Heart left ventricle (tissue), 16 donors: ENCODE measurements around the gene DPM1. TPM values are rescaled to one million over a fixed set of nuclear protein-coding genes. Genes with fewer than 3 reads are reported as not detected.

ENCODE experiments used
- ATAC-seq, 4 donors: fragments of 200-7000 bp; cut with Tn5 transposase; one replicate each; pipeline ENCODE4 v1.9.1; 2020 to 2022; ENCODE audit warnings: moderate library complexity in 4 of 4, mild to moderate bottlenecking in 3 of 4, moderate number of reproducible peaks in 1 of 4
- DNase-seq, 5 donors: peaks; one replicate each; pipeline ENCODE4 v3.0.0-alpha.2; 2020
- H3K27ac ChIP-seq, 12 donors: fragments of 200-600 bp; sonication (generic) in 4 of 12; one replicate each; pipeline versions ENCODE4 v1.5.0 to v1.8.0; 2016 to 2022; ENCODE audit warnings: mild to moderate bottlenecking in 2 of 12
- H3K27me3 ChIP-seq, 9 donors: fragments of 200-600 bp; sonication (generic) in 2 of 9; one replicate each; pipeline versions ENCODE4 v1.5.1 to v1.8.0; 2016 to 2022; ENCODE audit warnings: mild to moderate bottlenecking in 3 of 9
- H3K36me3 ChIP-seq, 9 donors: fragments of 200-600 bp; sonication (generic) in 2 of 9; one replicate each; pipeline versions ENCODE4 v1.5.0 to v1.8.0; 2018 to 2022; ENCODE audit warnings: mild to moderate bottlenecking in 2 of 9
- H3K4me1 ChIP-seq, 12 donors: fragments of 200-600 bp; sonication (generic) in 4 of 12; one replicate each; pipeline versions ENCODE4 v1.5.0 to v1.8.0; 2016 to 2022; ENCODE audit warnings: mild to moderate bottlenecking in 3 of 12
- H3K4me3 ChIP-seq, 12 donors: fragments of 200-600 bp; sonication (generic) in 4 of 12; one replicate each; pipeline versions ENCODE4 v1.5.0 to v1.8.0; 2017 to 2022; ENCODE audit warnings: mild to moderate bottlenecking in 9 of 12, moderate library complexity in 4 of 12
- H3K9me3 ChIP-seq, 12 donors: fragments of 200-600 bp; sonication (generic) in 4 of 12; one replicate each; pipeline versions ENCODE4 v1.5.0 to v1.8.0; 2016 to 2022; ENCODE audit warnings: mild to moderate bottlenecking in 1 of 12
- CTCF ChIP-seq, 12 donors: fragments of 200-600 bp; sonication (generic) in 4 of 12; IDR thresholded peaks; one replicate each; pipeline versions ENCODE4 v1.5.0 to v1.8.0; 2018 to 2022; ENCODE audit warnings: antibody characterized with exemption in 12 of 12, mild to moderate bottlenecking in 5 of 12
- POLR2A ChIP-seq, 2 donors: fragments of 450-650 bp; IDR thresholded peaks; one replicate each; pipeline ENCODE4 v1.6.1; 2017; ENCODE audit warnings: antibody characterized with exemption in 2 of 2, mild to moderate bottlenecking in 2 of 2, moderate library complexity in 2 of 2
- WGBS, 4 donors: extraction: QIAGEN DNeasy Blood & Tissue Kit in 2 of 4; methylation state at CpG; one replicate each; pipeline versions ENCODE4 v1.1.5 to v1.1.7; 2013 to 2018; 5-methylcytosine and 5-hydroxymethylcytosine counted together
- intact Hi-C, 10 donors: fragments of 100-400 bp; cut with DNase I; formaldehyde crosslinking; loops; one replicate each; pipeline versions ENCODE4 v1.11.1 to v1.14.2; 2022
- polyA plus RNA-seq, 2 donors: library from polyadenylated mRNA; stranded (reverse); fragments of 200-250 nt; gene quantifications; one replicate each; pipeline ENCODE4 v1.2.3, GENCODE V29; 2013
- total RNA-seq, 9 donors: library from RNA; depleted of rRNA in 2 of 9; stranded (reverse); fragments of >200 nt in 2 of 9; fragmentation: NEBNext Ultra II Directional in 3 of 9; extraction: Animal tissue kit (Norgen Biotek cat#: 25700) in 3 of 9; gene quantifications; one replicate each; pipeline versions ENCODE4 v1.1.0 to v1.2.4, GENCODE V29; 2016 to 2023
- donor health status: ischemic (EF 13 %, LVEDD 7.1; RV severe dilation, severe dysfunction).
- donor health status: healthy with polysubstance abuse.
- donor health status: DM: no; HTN: yes; CAD: no.
- donor health status: DM: no; HTN: no; CAD: no.
- donor health status: ischemic (EF 25% LVEDD 6.9; RV normal size, moderate dysfunction).
- donor health status: ischemic (EF 25% LVEDD 5.7; RV mildly dilated, moderate dysfunction).
- donor health status: healthy.
- donor health status: DM: yes; HTN: yes; CAD: no.
- donor health status: ischemic (EF 35%, LVEDD 5.7; RV mildly dilated, moderate dysfunction).
- donor health status: nonischemic (EF 11% LVEDD 7.7; RV severe dilation, severe dysfunction).
- donor health status: DM: yes; HTN: yes; CAD: no.
- donor health status: PGD.
- donor health status: ischemic (EF 29% LVEDD 5.4; RV normal size, mild dysfunction).
- donor health status: nonischemic (EF 23%, LVEDD 6.1; RV moderate dilation, normal function).

Gene DPM1
- total and polyA plus RNA-seq, 11 donors, result 32.5 to 58.2 (median 49.5) TPM

- DNase-seq (no peak), ATAC-seq (no peak)
- Histone ChIP-seq H3K9me3 (no peaks in the 10 kb centered on the region), H3K27ac (no peak overlapping the region), H3K36me3 (peaks cover 0 to 47% (median 17%) of the 10 kb centered on the region in 9 donors), H3K4me3 (peak overlapping the region in 1 of 12 donors; percentile 85), H3K27me3 (no peaks in the 10 kb centered on the region), H3K4me1 (peaks cover 0 to 69% (median 42%) of the 10 kb centered on the region in 12 donors)
- intact Hi-C loops, result loop anchor here in 6 of 10 donors (2.0 to 10.0 kb wide), 5 partner anchors 131 to 304 kb away; partner anchors contain the start of gene BCAS4 (in 3 of the 6)
- 71 to 75% (median 74%) methylated on average over 5 of the region's 5 CpGs for WGBS, 4 donors
- no peak for TF ChIP-seq POLR2A (IDR thresholded peaks at IDR 0.05)
- TF ChIP-seq CTCF (IDR thresholded peaks at IDR 0.05), result peak in 1 of 12 donors; percentile 5
These were observed 29.9 kb downstream of the DPM1 start for GRCh38 chr20:50928469-50928868.

GRCh38 chr20:50926530-50926929 is 31.8 kb downstream of the DPM1 start:
- no peaks in the 10 kb centered on the region for H3K9me3 ChIP-seq
- no peaks in the 10 kb centered on the region for H3K27me3 ChIP-seq
- WGBS, 4 donors, result 42 to 53% (median 47%) methylated on average over 1 of the region's 1 CpG
- peaks cover 0 to 48% (median 9%) of the 10 kb centered on the region in 9 donors for H3K36me3 ChIP-seq
- TF ChIP-seq POLR2A (IDR thresholded peaks at IDR 0.05) (no peak), CTCF (IDR thresholded peaks at IDR 0.05) (no peak)
- no peak overlapping the region for H3K27ac ChIP-seq
- intact Hi-C loops, result loop anchor here in 5 of 10 donors (5.0 to 10.0 kb wide), 4 partner anchors 129 to 302 kb away; partner anchors contain the start of gene BCAS4 (in 2 of the 5)
- ATAC-seq, result no peak
- H3K4me3 ChIP-seq, result no peak overlapping the region
- no peak for DNase-seq
- H3K4me1 ChIP-seq, result peaks cover 3 to 79% (median 48%) of the 10 kb centered on the region in 12 donors

- DNase-seq (no peak), ATAC-seq (peak in 1 of 4 donors; percentile 18)
- Histone ChIP-seq H3K27me3 (no peaks in the 10 kb centered on the region), H3K36me3 (peaks cover 0 to 48% (median 9%) of the 10 kb centered on the region in 9 donors), H3K27ac (no peak overlapping the region), H3K4me3 (no peak overlapping the region), H3K4me1 (peaks cover 3 to 81% (median 53%) of the 10 kb centered on the region in 12 donors), H3K9me3 (no peaks in the 10 kb centered on the region)
- TF ChIP-seq POLR2A (IDR thresholded peaks at IDR 0.05) (no peak), CTCF (IDR thresholded peaks at IDR 0.05) (no peak)
- intact Hi-C loops, result loop anchor here in 2 of 10 donors (10.0 kb wide), 2 partner anchors 130 to 300 kb away; partner anchors contain the start of gene BCAS4 (in 1 of the 2)
- 51 to 64% (median 56%) methylated on average over 2 of the region's 2 CpGs for WGBS, 4 donors
These were observed 33.9 kb downstream of the DPM1 start for GRCh38 chr20:50924261-50924920.

GRCh38 chr20:50921803-50922501 is 36.4 kb downstream of the DPM1 start:
- H3K27ac ChIP-seq, result no peak overlapping the region
- no peak for DNase-seq
- no peaks in the 10 kb centered on the region for H3K9me3 ChIP-seq
- intact Hi-C loops, result loop anchor here in 2 of 10 donors (10.0 kb wide), 2 partner anchors 127 to 297 kb away; partner anchors contain the start of gene BCAS4 (in 1 of the 2)
- H3K4me1 ChIP-seq, result peaks cover 5 to 81% (median 61%) of the 10 kb centered on the region in 12 donors
- no peak for TF ChIP-seq CTCF (IDR thresholded peaks at IDR 0.05)
- TF ChIP-seq POLR2A (IDR thresholded peaks at IDR 0.05), result no peak
- no peak for ATAC-seq
- no peak overlapping the region for H3K4me3 ChIP-seq
- no peaks in the 10 kb centered on the region for H3K27me3 ChIP-seq
- H3K36me3 ChIP-seq, result peaks cover 0 to 29% (median 0%) of the 10 kb centered on the region in 9 donors
- 76 to 79% (median 77%) methylated on average over 8 of the region's 8 CpGs for WGBS, 4 donors
